B cell (primary cell): ENCODE measurements around the gene DCLK1. TPM values are rescaled to one million over a fixed set of nuclear protein-coding genes. Genes with fewer than 3 reads are reported as not detected.
"Not testable (repeated sequence)": the region's sequence is repeated elsewhere in the genome, so short reads cannot be mapped to it uniquely, and the experiment has no call there.

ENCODE experiments used
- ATAC-seq: fragments of 200-7000 bp; cut with Tn5 transposase; one replicate; pipeline ENCODE4 v1.10.0; 2021; ENCODE audit warnings: low read depth, mild to moderate bottlenecking, moderate number of reproducible peaks, moderate library complexity
- CTCF ChIA-PET: fragments of 350-600 bp; sonication (Branson Sonifier 250); formaldehyde crosslinking; loops from one replicate; lab custom pipeline; 2021; ENCODE audit warnings: antibody characterized with exemption, inconsistent platforms; lab: Charles Lee
- POLR2A ChIA-PET: fragments of 350-600 bp; sonication (Branson Sonifier 250); formaldehyde crosslinking; loops from one replicate; lab custom pipeline; 2021; ENCODE audit warnings: antibody characterized with exemption; lab: Charles Lee
- DNase-seq: peaks from one replicate; pipeline ENCODE4 v3.0.0; 2013
- H2AFZ ChIP-seq: 2 replicates; pipeline ENCODE4 v1.6.1; 2012; ENCODE audit warnings: mild to moderate bottlenecking, low read depth, low read length; ENCODE audit not compliant: insufficient read depth, poor library complexity, severe bottlenecking
- H3K27ac ChIP-seq, 2 donors: 1 replicate in 1 of 2; 2 replicates in 1 of 2; pipeline ENCODE4 v1.5.1; 2012 to 2013; ENCODE audit warnings: low read length in 2 of 2, mild to moderate bottlenecking in 2 of 2, moderate library complexity in 1 of 2
- H3K27me3 ChIP-seq, 4 experiments: fragments of 200-600 bp in 1 of 4; sonication (generic) in 1 of 4; replicated peaks in 1 of 4; 1 replicate in 2 of 4; 2 replicates in 2 of 4; pipeline versions ENCODE4 v1.6.1 to v1.7.0; 2013 to 2016; ENCODE audit warnings: low read length in 3 of 4, mild to moderate bottlenecking in 2 of 4, mixed read lengths in 1 of 4, moderate library complexity in 1 of 4; ENCODE audit not compliant: insufficient read depth in 4 of 4, control insufficient read depth in 3 of 4; ENCODE audit errors: control extremely low read depth in 1 of 4
- H3K36me3 ChIP-seq, 2 experiments: replicated peaks in 1 of 2; 1 replicate in 1 of 2; 2 replicates in 1 of 2; pipeline versions ENCODE4 v1.6.1 to v1.7.1; 2013; ENCODE audit warnings: low read length in 1 of 2; ENCODE audit not compliant: insufficient read depth in 2 of 2, control insufficient read depth in 1 of 2; ENCODE audit errors: control extremely low read depth in 1 of 2, extremely low read depth in 1 of 2
- H3K4me1 ChIP-seq, 2 donors: fragments of 200-600 bp in 1 of 2; sonication (generic) in 1 of 2; 1 replicate in 1 of 2; 2 replicates in 1 of 2; pipeline versions ENCODE4 v1.5.1 to v1.6.1; 2013 to 2017; ENCODE audit warnings: low read length in 2 of 2; ENCODE audit not compliant: control insufficient read depth in 2 of 2, insufficient read depth in 2 of 2
- H3K4me2 ChIP-seq: replicated peaks from 2 replicates; pipeline ENCODE3; 2012; ENCODE audit warnings: mild to moderate bottlenecking, low read depth, low read length; ENCODE audit not compliant: poor library complexity, severe bottlenecking
- H3K4me3 ChIP-seq, 5 experiments: fragments of 200-600 bp in 1 of 5; sonication (generic) in 1 of 5; 1 replicate in 3 of 5; 2 replicates in 2 of 5; pipeline versions ENCODE4 v1.5.1 to v1.7.0; 2011 to 2016; ENCODE audit warnings: low read length in 4 of 5, mild to moderate bottlenecking in 4 of 5, low read depth in 2 of 5, control low read depth in 1 of 5, moderate library complexity in 1 of 5; ENCODE audit not compliant: insufficient read depth in 1 of 5; ENCODE audit errors: control extremely low read depth in 1 of 5, extremely low read depth in 1 of 5
- H3K79me2 ChIP-seq: fragments of 200-600 bp; sonication (generic); one replicate; pipeline ENCODE4 v1.6.0; 2016; ENCODE audit warnings: low read length; ENCODE audit not compliant: control insufficient read depth, insufficient read depth
- H3K9ac ChIP-seq: fragments of 200-600 bp; sonication (generic); 2 replicates; pipeline ENCODE4 v1.6.1; 2017; ENCODE audit warnings: mild to moderate bottlenecking, low read length, moderate library complexity
- H3K9me3 ChIP-seq, 3 donors: one replicate each; pipeline versions ENCODE4 v1.6.1 to v1.7.1; 2013; ENCODE audit warnings: low read length in 2 of 3; ENCODE audit not compliant: control insufficient read depth in 2 of 3, insufficient read depth in 1 of 3; ENCODE audit errors: control extremely low read depth in 1 of 3
- H4K20me1 ChIP-seq: 2 replicates; pipeline ENCODE4 v1.6.0; 2012; ENCODE audit warnings: mild to moderate bottlenecking, low read length; ENCODE audit not compliant: insufficient read depth, control insufficient read depth, poor library complexity, severe bottlenecking
- H3K27ac Mint-ChIP-seq: one replicate; pipeline ENCODE4 v1.8.0; 2021; ENCODE audit warnings: mixed read lengths
- H3K27me3 Mint-ChIP-seq: one replicate; pipeline ENCODE4 v1.8.0; 2021; ENCODE audit warnings: mixed read lengths
- H3K4me1 Mint-ChIP-seq: one replicate; pipeline ENCODE4 v1.8.0; 2021; ENCODE audit warnings: mixed read lengths
- H3K4me3 Mint-ChIP-seq: one replicate; pipeline ENCODE4 v1.8.0; 2021; ENCODE audit warnings: mixed read lengths
- H3K9me3 Mint-ChIP-seq: one replicate; pipeline ENCODE4 v1.8.0; 2022; ENCODE audit warnings: mixed read lengths; ENCODE audit not compliant: insufficient read depth
- EZH2 ChIP-seq: IDR thresholded peaks from 2 replicates; pipeline ENCODE4 v1.6.1; 2012; ENCODE audit warnings: borderline replicate concordance, low read depth, mild to moderate bottlenecking, moderate library complexity, low read length; ENCODE audit not compliant: insufficient read depth, poor library complexity, severe bottlenecking
- WGBS: methylation state at CpG from one replicate; pipeline ENCODE4 v1.1.5; 2013; ENCODE audit warnings: missing lambda C conversion rate; ENCODE audit not compliant: insufficient coverage; 5-methylcytosine and 5-hydroxymethylcytosine counted together
- intact Hi-C: fragments of 100-400 bp; cut with micrococcal nuclease; formaldehyde crosslinking; loops from one replicate; pipeline ENCODE4 v1.10.0; 2022
- polyA plus RNA-seq: library from polyadenylated mRNA; depleted of rRNA; stranded (reverse); fragments of >200 nt; gene quantifications from 2 replicates; pipeline ENCODE4 v1.2.3, GENCODE V29; 2012
- total RNA-seq, 2 donors: library from RNA; stranded (reverse); fragments of 120-200 nt in 1 of 2; gene quantifications; 1 replicate in 1 of 2; 2 replicates in 1 of 2; pipeline versions ENCODE4 v1.2.3 to v1.2.4, GENCODE V29; 2013 to 2022
- TF ChIP-seq, protein P1 (sequence below): fragments of 200-600 bp; IDR thresholded peaks from one replicate; pipeline ENCODE4 v1.8.0; 2022; ENCODE audit warnings: antibody characterized with exemption, mild to moderate bottlenecking

DCLK1 gene
- total and polyA plus RNA-seq, 2 donors (not counting 1 experiment from before 2014, with no cell fraction given): not detected

DNA sequence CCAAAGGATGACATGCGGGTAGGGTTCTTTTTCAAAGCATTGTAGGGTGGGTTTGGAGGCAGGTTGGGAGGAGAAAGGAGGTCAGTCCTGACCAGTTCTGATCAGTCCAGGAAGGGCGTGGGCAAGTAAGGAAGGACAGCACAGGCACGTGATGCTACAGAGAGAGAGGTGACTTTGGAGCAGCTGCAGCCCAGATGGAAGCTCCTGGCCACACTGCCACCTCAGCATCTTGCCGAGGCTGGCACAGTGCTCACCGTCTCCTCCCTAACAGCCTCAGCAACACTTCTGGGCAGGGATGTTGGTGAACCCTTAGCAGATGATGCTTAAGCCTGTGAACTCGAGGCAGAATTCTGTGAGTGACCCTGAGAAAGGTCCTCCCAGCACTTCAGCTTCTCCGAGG lies 155.1 kb downstream of the DCLK1 start:
- Mint-ChIP-seq H3K27ac (no peak overlapping the region), H3K4me3 (no peak overlapping the region), H3K27me3 (peaks cover 4% of the 10 kb centered on the region), H3K4me1 (no peaks in the 10 kb centered on the region), H3K9me3 (peaks cover 2% of the 10 kb centered on the region)
- no peak for ATAC-seq
- no peak overlapping the region for H2AFZ ChIP-seq
- DNase-seq: no peak
- intact Hi-C loops: no loop called here
- peaks cover 0 to 4% (median 0%) of the 10 kb centered on the region in 3 donors for H3K9me3 ChIP-seq
- ChIA-PET POLR2A (no interaction called here), CTCF (interaction anchor here (0.7 kb wide), 1 partner anchor 122 kb away, joined by 3 read pairs; no protein-coding TSS in a partner anchor)
- 92% methylated on average over 5 of the region's 7 CpGs for WGBS
- H3K9ac ChIP-seq: no peak overlapping the region
- no peak overlapping the region for H3K27ac ChIP-seq
- H3K4me3 ChIP-seq: no peak overlapping the region
- H3K27me3 ChIP-seq: no peaks in the 10 kb centered on the region
- no peaks in the 10 kb centered on the region for H4K20me1 ChIP-seq
- H3K4me1 ChIP-seq: no peaks in the 10 kb centered on the region
- TF ChIP-seq, protein P1, sequence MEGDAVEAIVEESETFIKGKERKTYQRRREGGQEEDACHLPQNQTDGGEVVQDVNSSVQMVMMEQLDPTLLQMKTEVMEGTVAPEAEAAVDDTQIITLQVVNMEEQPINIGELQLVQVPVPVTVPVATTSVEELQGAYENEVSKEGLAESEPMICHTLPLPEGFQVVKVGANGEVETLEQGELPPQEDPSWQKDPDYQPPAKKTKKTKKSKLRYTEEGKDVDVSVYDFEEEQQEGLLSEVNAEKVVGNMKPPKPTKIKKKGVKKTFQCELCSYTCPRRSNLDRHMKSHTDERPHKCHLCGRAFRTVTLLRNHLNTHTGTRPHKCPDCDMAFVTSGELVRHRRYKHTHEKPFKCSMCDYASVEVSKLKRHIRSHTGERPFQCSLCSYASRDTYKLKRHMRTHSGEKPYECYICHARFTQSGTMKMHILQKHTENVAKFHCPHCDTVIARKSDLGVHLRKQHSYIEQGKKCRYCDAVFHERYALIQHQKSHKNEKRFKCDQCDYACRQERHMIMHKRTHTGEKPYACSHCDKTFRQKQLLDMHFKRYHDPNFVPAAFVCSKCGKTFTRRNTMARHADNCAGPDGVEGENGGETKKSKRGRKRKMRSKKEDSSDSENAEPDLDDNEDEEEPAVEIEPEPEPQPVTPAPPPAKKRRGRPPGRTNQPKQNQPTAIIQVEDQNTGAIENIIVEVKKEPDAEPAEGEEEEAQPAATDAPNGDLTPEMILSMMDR: no peak
- TF ChIP-seq EZH2: no peak
- H3K36me3 ChIP-seq: no peaks in the 10 kb centered on the region
- H3K4me2 ChIP-seq: no peak overlapping the region
- no peaks in the 10 kb centered on the region for H3K79me2 ChIP-seq

DNA sequence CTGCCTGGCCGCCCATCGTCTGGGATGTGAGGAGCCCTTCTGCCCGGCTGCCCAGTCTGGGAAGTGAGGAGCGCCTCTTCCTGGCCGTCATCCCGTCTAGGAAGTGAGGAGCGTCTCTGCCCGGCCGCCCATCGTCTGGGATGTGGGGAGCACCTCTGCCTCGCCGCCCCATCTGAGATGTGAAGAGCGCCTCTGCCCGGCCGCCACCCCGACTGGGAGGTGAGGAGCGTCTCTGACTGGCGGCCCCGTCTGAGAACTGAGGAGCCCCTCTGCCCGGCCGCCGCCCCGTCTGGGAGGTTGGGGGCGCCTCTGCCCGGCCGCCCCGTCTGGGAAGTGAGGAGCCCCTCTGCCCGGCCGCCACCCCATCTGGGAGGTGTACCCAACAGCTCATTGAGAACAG lies 164.2 kb downstream of the DCLK1 start:
- H4K20me1 ChIP-seq, H3K4me3 Mint-ChIP-seq, H3K4me1 ChIP-seq, H3K4me1 Mint-ChIP-seq, H3K27ac Mint-ChIP-seq, H3K4me2 ChIP-seq, H3K9ac ChIP-seq, DNase-seq, H3K27me3 Mint-ChIP-seq, CTCF ChIA-PET, H3K27ac ChIP-seq, H3K4me3 ChIP-seq, POLR2A ChIA-PET, H3K36me3 ChIP-seq, H3K79me2 ChIP-seq, H3K9me3 ChIP-seq, H3K27me3 ChIP-seq, ATAC-seq, intact Hi-C loops, H3K9me3 Mint-ChIP-seq, H2AFZ ChIP-seq: not testable (repeated sequence)
- WGBS: 94% methylated on average over 13 of the region's 29 CpGs
